WTC11 (cell line): ENCODE data around the gene C1orf226. TPM values are rescaled to one million over a fixed set of nuclear protein-coding genes. Genes with fewer than 3 reads are reported as not detected.

ENCODE experiments used
- ATAC-seq: fragments of 200-7000 bp; cut with Tn5 transposase; 2 replicates; pipeline ENCODE4 v1.10.0; 2021; ENCODE audit warnings: mild to moderate bottlenecking, moderate library complexity
- CTCF ChIA-PET: fragments of 300-600 bp; sonication (Branson Sonifier 250); formaldehyde crosslinking; loops from one replicate; lab custom pipeline; 2021; ENCODE audit warnings: antibody characterized with exemption; lab: Charles Lee
- POLR2A ChIA-PET: fragments of 350-600 bp; sonication (Branson Sonifier 250); formaldehyde crosslinking; loops from one replicate; lab custom pipeline; 2021; ENCODE audit warnings: antibody characterized with exemption; lab: Charles Lee
- DNase-seq: peaks from one replicate; pipeline ENCODE4 v3.0.0; 2021; ENCODE audit warnings: low spot score
- H3K27ac Mint-ChIP-seq: 2 replicates; pipeline ENCODE4 v1.8.0; 2021; ENCODE audit warnings: mixed read lengths
- H3K27me3 Mint-ChIP-seq: 2 replicates; pipeline ENCODE4 v1.8.0; 2021; ENCODE audit warnings: low read depth, mild to moderate bottlenecking, moderate library complexity, mixed read lengths
- H3K36me3 Mint-ChIP-seq: 2 replicates; pipeline ENCODE4 v1.8.0; 2021; ENCODE audit warnings: mixed read lengths
- H3K4me1 Mint-ChIP-seq: 2 replicates; pipeline ENCODE4 v1.8.0; 2022; ENCODE audit warnings: mixed read lengths
- H3K4me3 Mint-ChIP-seq: 2 replicates; pipeline ENCODE4 v1.8.0; 2021; ENCODE audit warnings: mild to moderate bottlenecking, moderate library complexity, mixed read lengths
- H3K9me3 Mint-ChIP-seq: 2 replicates; pipeline ENCODE4 v1.8.0; 2021; ENCODE audit warnings: mixed read lengths
- ATF6 ChIP-seq: sonication (generic); formaldehyde crosslinking; IDR thresholded peaks from 2 replicates; pipeline ENCODE4 v1.8.1; 2023; ENCODE audit warnings: mild to moderate bottlenecking, missing genetic modification reagents
- CTCF ChIP-seq: fragments of 200-600 bp; IDR thresholded peaks from 2 replicates; pipeline ENCODE4 v1.8.0; 2022; ENCODE audit warnings: antibody characterized with exemption
- E2F1 ChIP-seq: sonication (generic); formaldehyde crosslinking; IDR thresholded peaks from 2 replicates; pipeline ENCODE4 v1.8.0; 2022; ENCODE audit warnings: mild to moderate bottlenecking, missing genetic modification reagents
- JUN ChIP-seq: sonication (generic); formaldehyde crosslinking; IDR thresholded peaks from 2 replicates; pipeline ENCODE4 v1.8.0; 2023; ENCODE audit warnings: mild to moderate bottlenecking, missing genetic modification reagents
- MYBL2 ChIP-seq: sonication (generic); formaldehyde crosslinking; IDR thresholded peaks from 2 replicates; pipeline ENCODE4 v1.8.1; 2023; ENCODE audit warnings: mild to moderate bottlenecking, moderate library complexity, missing genetic modification reagents
- NFATC4 ChIP-seq: fragments of 250-450 bp; sonication (Bioruptor Pico); IDR thresholded peaks from 2 replicates; pipeline ENCODE4 v1.9.0; 2021; ENCODE audit warnings: mild to moderate bottlenecking
- NFYB ChIP-seq: sonication (generic); formaldehyde crosslinking; conservative IDR thresholded peaks from 2 replicates; pipeline ENCODE4 v1.8.0; 2022; ENCODE audit warnings: low read depth, missing genetic modification reagents
- PREB ChIP-seq: sonication (generic); formaldehyde crosslinking; IDR thresholded peaks from 2 replicates; pipeline ENCODE4 v1.8.1; 2022; ENCODE audit warnings: mild to moderate bottlenecking, missing genetic modification reagents, moderate library complexity, borderline replicate concordance
- SMAD4 ChIP-seq: sonication (generic); formaldehyde crosslinking; IDR thresholded peaks from 2 replicates; pipeline ENCODE4 v1.8.0; 2022; ENCODE audit warnings: mild to moderate bottlenecking, missing genetic modification reagents
- USF2 ChIP-seq: sonication (generic); formaldehyde crosslinking; IDR thresholded peaks from 2 replicates; pipeline ENCODE4 v1.8.1; 2023; ENCODE audit warnings: mild to moderate bottlenecking, missing genetic modification reagents, moderate library complexity
- ZNF671 ChIP-seq: fragments of 250-450 bp; sonication (Bioruptor Pico); IDR thresholded peaks from 2 replicates; pipeline ENCODE4 v1.8.0; 2021; ENCODE audit warnings: mild to moderate bottlenecking
- total RNA-seq: library from RNA; stranded (reverse); gene quantifications from 3 replicates; pipeline ENCODE4 v1.2.3, GENCODE V29; 2021

Gene C1orf226
- total RNA-seq, 1 experiment from 2014 or later: 21.4 TPM

- no peaks in the 10 kb centered on the region for H3K27me3 Mint-ChIP-seq
- no peaks in the 10 kb centered on the region; the same call in 1 of the 2 replicates for H3K36me3 Mint-ChIP-seq
- no peak for ATAC-seq
- ChIA-PET POLR2A (no interaction called here), CTCF (interaction anchor here (2.2 kb wide), 1 partner anchor 14 kb away, joined by 9 read pairs; no protein-coding TSS in a partner anchor)
- H3K4me3 Mint-ChIP-seq: no peak overlapping the region
- no peaks in the 10 kb centered on the region for H3K9me3 Mint-ChIP-seq
- no peak for TF ChIP-seq CTCF
- no peak for TF ChIP-seq PREB
- TF ChIP-seq USF2 (CRISPR knock-in tag): no peak
- no peak for TF ChIP-seq ATF6 (CRISPR knock-in tag)
- no peak for TF ChIP-seq NFATC4 (CRISPR knock-in tag)
- no peak for TF ChIP-seq MYBL2
- TF ChIP-seq JUN (CRISPR knock-in tag): no peak
- TF ChIP-seq SMAD4 (CRISPR knock-in tag): no peak
- TF ChIP-seq, all 79 proteins: peak for 0
- no peaks in the 10 kb centered on the region for H3K4me1 Mint-ChIP-seq
- no peak for DNase-seq
- H3K27ac Mint-ChIP-seq: peak overlapping the region; percentile 29
Measured at GRCh38 chr1:162371611-162372010, 9.9 kb upstream of the C1orf226 start.

GRCh38 chr1:162372159-162373071 lies 9.1 kb upstream of the C1orf226 start:
- Mint-ChIP-seq H3K4me1 (no peaks in the 10 kb centered on the region), H3K4me3 (no peak overlapping the region)
- TF ChIP-seq ZNF671 (CRISPR knock-in tag): no peak
- TF ChIP-seq, all 79 proteins: peak for 0
- Mint-ChIP-seq H3K9me3 (no peaks in the 10 kb centered on the region), H3K27ac (peak overlapping the region; percentile 37), H3K27me3 (no peaks in the 10 kb centered on the region), H3K36me3 (no peaks in the 10 kb centered on the region)
- no peak for DNase-seq
- no peak for ATAC-seq
- POLR2A ChIA-PET: no interaction called here
- CTCF ChIA-PET: interaction anchor here (1.3 to 2.2 kb wide), 2 partner anchors 15 to 26 kb away, joined by 3 to 9 read pairs; no protein-coding TSS in a partner anchor

GRCh38 chr1:162373072-162373427 lies 8.5 kb upstream of the C1orf226 start:
- POLR2A ChIA-PET: no interaction called here
- Mint-ChIP-seq H3K9me3 (no peaks in the 10 kb centered on the region), H3K27me3 (no peaks in the 10 kb centered on the region), H3K27ac (no peak overlapping the region), H3K36me3 (no peaks in the 10 kb centered on the region), H3K4me3 (no peak overlapping the region), H3K4me1 (no peaks in the 10 kb centered on the region)
- CTCF ChIA-PET: interaction anchor here (1.3 kb wide), 1 partner anchor 26 kb away, joined by 3 read pairs; no protein-coding TSS in a partner anchor
- no peak for ATAC-seq
- no peak for DNase-seq
- TF ChIP-seq E2F1 (CRISPR knock-in tag) (no peak), NFYB (CRISPR knock-in tag) (no peak)
